NCI-H510A treated with DMSO at 0.1 percent for 48 hours (cell line): ENCODE measurements around the gene CYB5R3.
"Not testable (repeated sequence)": the region's sequence is repeated elsewhere in the genome, so short reads cannot be mapped to it uniquely, and the experiment has no call there.

ENCODE experiments used
- DNase-seq: peaks from one replicate; lab custom pipeline; 2025; lab: John Stamatoyannopoulos, UW

The CYB5R3 gene

GRCh38 chr22:42623756-42624441 is 25.3 kb downstream of the CYB5R3 start:
- no peak for DNase-seq

- DNase-seq: no peak
Observed at GRCh38 chr22:42623301-42623751, 25.9 kb downstream of the CYB5R3 start.

GRCh38 chr22:42622061-42622710 is 27.0 kb downstream of the CYB5R3 start:
- no peak for DNase-seq

GRCh38 chr22:42621505-42622002 is 27.6 kb downstream of the CYB5R3 start:
- DNase-seq: peak; percentile 18

- DNase-seq: no peak
Observed at GRCh38 chr22:42620084-42620483, 29.1 kb downstream of the CYB5R3 start.

GRCh38 chr22:42619261-42620063 is 29.7 kb downstream of the CYB5R3 start:
- no peak for DNase-seq

- no peak for DNase-seq
Observed at GRCh38 chr22:42617155-42617983, 31.8 kb downstream of the CYB5R3 start.

- not testable (repeated sequence) for DNase-seq
Observed at GRCh38 chr22:42615860-42616175, 33.4 kb downstream of the CYB5R3 start.

GRCh38 chr22:42615092-42615859 is 33.9 kb downstream of the CYB5R3 start:
- peak; percentile 80 for DNase-seq

GRCh38 chr22:42614312-42615091 is 34.7 kb downstream of the CYB5R3 start, which contains the start of gene POLDIP3:
Gene POLDIP3, minus strand, starts transcription at chr22:42614883. Its CDS starts 26 bp downstream, at chr22:42614857.
- peak; percentile 85 for DNase-seq

- no peak for DNase-seq
Observed at GRCh38 chr22:42613872-42614301, 35.3 kb downstream of the CYB5R3 start.

GRCh38 chr22:42612336-42612735 is 36.9 kb downstream of the CYB5R3 start:
- no peak for DNase-seq

GRCh38 chr22:42611051-42611450 is 38.1 kb downstream of the CYB5R3 start:
- no peak for DNase-seq

GRCh38 chr22:42610186-42610585 is 39.0 kb downstream of the CYB5R3 start:
- DNase-seq: no peak

- no peak for DNase-seq
Observed at GRCh38 chr22:42608823-42609361, 40.3 kb downstream of the CYB5R3 start.

- DNase-seq: no peak
Observed at GRCh38 chr22:42608136-42608822, 40.9 kb downstream of the CYB5R3 start.

GRCh38 chr22:42607641-42608040 is 41.6 kb downstream of the CYB5R3 start:
- DNase-seq: not testable (repeated sequence)

- DNase-seq: no peak
Observed at GRCh38 chr22:42604403-42604802, 44.8 kb downstream of the CYB5R3 start.

GRCh38 chr22:42603427-42603826 is 45.8 kb downstream of the CYB5R3 start:
- DNase-seq: no peak
